NCI-H187 (cell line): ENCODE measurements around the gene ATCAY.
"Not testable (repeated sequence)": the region's sequence is repeated elsewhere in the genome, so short reads cannot be mapped to it uniquely, and the experiment has no call there.

ENCODE experiments used
- DNase-seq, 2 experiments: peaks; one replicate each; lab custom pipeline; 2025; lab: John Stamatoyannopoulos, UW

ATCAY gene

DNA sequence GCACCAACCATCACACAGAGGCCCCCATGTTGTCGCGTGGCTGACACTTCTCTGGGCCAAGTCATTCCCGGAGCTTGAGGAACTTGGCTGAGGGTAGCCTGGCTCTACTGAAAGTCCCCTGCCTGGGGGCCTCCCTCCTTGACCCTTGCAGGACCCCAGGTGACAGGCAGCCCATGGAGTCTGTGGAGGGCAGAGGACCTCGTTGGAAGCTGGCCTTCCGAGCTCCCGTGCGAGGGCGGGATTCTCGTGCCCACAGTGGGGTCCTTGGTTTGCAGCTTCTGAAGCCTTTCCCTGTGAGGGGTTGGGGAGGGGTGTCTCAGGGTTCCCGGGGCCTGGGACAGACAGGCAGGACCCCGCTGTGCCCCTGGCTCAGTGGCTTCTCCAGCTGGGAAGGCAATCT, 68.8 kb downstream of the ATCAY start:
- DNase-seq = no peak

DNA sequence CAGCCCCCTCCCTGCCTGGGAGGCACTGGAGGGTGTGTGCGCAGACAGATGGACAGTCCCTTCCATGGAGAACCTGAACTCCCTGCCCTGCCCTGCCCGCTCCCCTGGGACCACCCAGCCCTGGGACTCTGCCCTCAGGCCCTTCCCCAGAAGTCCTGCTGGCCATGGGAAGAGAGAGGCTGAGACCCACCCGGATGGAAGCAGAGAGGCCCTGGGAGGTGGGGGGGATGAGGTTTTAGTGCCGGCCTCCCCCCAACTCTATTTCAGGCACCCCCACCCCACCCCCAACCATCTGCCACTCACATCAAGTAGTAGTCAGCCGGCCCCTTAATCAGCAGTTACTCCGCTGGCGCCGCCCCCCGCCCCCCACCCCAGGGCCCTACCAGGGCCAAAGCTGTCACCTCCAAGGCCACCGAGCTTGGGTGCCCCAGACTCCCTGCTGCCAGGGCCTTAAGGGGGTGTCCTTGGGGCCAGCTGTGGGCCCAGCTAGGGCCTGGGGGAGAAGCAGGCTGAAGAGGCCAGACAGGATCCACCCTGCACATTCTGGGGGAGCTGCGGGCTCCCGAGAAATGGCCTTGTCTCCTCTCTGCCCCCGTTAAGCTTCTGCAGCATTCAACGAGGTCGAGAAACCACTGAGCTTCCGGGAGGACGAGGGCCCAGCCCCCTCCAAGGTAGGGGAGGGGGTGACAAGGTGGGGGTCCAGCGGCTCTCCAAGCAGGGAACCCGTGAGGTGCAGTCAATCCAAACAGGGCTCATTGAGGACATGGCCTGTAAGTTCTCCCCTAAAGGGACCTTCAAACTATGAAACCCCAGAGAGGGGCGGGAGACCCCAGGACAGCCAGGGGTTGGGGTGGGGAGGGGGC, 69.7 kb downstream of the ATCAY start:
- DNase-seq = no peak

DNA sequence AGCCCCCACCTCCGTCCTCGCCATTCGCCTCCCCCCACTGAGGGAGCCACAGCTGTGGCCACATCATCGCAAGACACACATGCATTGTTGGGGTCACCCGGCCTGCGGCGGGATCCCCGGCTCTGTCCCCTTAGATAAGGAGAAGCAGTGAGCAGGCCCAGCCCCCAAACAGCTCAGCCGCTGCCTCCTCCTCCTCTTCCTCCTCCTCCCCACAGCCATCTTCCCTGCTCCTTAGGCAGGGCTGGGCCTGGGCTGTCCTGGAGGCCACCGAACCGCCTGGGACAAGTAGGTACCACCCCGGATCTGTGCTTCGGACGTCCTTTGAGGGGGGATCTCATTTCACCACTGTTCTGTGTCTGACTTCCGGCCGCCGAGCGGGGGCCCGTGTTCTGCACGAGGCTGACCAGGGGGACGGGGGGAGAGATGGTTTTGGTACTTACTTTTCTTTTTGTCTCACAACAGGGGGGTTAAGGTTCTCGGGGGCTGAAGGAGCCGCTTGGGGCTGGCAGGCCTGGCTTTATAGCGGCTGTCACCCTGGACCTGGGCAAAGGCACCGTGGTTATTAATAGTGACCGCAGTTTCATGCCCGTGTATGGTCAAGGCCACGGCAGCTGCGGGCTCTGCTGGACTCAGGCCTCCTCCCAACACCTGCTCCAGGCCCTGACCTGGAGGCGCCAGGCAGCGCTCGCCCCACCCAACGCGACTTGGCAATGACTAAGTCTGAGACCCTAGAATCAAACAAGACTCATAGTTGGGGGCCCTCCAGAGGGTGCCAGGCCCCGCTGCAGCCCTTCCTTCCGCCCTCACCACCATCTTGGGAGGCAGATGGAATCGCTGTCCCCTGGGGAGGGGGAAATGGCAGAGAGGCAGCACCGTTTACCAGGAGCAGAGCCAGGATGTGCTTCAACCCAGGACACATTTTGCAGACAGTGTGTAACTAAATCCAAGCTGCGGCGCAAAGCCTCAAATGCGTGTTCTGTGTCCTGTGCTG, 70.7 kb downstream of the ATCAY start:
- DNase-seq = no peak

DNA sequence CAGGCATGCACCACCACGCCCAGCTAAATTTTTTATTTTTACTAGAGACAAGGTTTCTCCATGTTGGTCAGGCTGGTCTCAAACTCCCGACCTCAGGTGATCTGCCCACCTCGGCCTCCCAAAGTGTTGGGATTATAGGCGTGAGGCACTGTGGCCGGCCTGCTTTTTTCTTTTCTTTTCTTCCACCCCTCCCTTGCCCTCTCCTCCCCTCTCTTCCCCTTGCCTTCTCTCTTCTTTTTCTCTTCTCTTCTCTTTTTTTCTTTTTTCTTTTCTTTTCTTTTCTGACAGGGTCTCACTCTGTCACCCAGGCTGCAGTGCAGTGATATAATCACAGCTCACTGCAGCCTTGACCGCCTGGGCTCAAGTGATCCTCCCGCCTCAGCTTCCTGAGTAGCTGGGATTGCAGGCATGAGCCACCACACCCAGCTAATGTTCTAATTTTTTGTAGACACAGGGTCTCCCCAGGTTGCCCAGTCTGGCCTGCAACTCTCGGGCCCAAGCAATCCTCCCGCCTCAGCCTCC, 72.3 kb downstream of the ATCAY start:
- not testable (repeated sequence) for DNase-seq

DNA sequence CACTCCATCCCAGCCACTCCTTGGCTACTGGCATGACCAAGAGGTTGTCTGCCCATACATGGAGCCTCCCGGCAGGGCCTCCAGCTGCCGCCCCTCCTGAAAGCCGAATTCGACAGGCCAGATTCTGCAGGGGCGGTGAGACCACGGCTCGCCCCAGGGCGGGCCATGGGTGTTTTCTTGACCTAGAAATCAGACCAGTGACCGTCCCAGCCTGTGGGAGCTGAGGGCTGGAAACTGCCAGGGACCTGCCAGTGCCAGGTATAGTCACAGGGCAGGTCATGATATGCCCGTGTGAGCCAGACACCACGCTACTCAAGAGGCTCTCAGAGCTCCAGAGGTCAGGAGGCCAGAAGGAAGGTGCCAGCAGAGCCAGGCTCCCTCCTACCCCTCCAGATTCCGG, 73.6 kb downstream of the ATCAY start:
- no peak for DNase-seq

DNA sequence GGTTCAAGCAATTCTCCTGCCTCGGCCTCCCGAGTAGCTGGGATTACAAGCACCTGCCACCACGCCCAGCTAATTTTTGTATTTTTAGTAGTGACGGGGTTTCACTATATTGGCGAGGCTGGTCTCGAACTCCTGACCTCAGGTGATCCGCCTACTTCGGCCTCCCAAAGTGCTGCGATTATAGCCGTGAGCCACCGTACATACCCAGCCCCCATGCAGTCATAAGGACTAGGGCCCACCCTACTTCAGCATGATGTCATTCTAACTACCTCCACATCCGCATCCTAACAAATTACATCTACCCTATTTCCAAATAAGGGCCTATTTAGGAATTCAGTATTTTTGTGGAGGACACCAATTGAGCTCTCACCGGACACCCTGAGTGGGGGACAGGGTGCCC, 74.8 kb downstream of the ATCAY start:
- not testable (repeated sequence) for DNase-seq

DNA sequence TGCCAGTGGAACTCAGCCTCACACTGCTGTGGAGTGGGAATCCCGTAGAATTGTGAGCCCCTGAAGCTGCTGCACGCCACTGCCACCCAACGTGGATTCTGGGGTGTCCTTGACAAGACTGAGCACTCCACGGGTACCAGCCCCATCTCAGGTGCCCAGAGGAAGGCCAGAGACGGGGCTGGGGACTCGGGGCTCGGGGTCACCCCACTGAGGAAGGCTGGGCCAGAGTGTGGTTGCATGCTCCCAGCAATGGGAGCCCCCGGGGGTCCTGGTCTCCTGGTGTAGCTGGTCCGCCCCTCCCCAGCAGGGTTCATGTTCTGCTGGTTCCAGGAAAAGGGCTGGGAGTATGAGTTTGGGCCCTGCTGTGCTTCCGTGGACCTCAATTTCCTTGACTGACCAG, 75.2 kb downstream of the ATCAY start:
- DNase-seq = no peak

DNA sequence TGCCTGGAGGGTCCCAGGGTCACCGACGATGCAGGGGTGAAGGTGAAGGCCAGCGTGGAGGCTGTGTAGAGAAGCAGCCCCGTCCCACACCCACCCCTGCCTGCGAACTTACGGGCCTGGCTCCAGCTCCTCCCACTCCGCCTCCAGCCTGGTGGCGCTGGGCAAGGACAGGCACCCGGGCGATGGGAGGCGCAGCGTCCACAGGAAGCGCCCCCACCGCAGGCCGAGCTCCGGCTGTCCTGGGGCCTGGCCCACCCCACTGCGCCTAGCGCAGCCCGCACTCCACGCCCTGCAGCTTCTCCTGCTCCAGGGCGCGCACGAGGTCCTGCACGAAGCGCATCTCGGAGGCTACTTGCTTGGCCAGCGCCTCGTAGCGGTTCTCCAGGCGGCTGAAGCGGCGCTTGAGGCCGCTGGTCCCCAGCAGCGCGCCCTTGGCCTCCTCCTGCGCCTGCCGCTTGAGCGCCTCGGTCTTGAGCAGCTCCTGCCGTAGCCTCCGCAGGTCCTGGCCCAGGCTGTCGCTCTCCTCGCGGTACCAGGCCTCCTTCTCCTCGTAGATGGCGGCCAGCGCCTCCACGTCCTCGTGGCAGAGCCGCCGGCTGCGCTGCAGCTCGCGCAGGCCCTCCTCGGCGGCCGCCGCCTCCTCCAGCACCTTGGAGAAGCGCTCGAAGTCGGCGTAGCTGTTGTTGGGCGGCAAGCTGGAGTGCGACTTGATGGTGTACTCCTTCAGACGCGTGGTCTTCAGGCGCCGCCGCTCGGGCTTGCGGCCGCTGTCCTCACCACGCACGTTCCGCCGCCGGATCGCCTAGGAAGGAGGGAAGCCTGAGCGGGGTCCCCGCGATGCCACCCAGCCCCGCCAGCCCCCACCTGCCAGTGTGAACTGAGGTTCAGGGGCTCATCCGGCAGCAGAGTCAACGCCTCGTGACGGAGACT, 78.6 kb downstream of the ATCAY start:
- DNase-seq = no peak

DNA sequence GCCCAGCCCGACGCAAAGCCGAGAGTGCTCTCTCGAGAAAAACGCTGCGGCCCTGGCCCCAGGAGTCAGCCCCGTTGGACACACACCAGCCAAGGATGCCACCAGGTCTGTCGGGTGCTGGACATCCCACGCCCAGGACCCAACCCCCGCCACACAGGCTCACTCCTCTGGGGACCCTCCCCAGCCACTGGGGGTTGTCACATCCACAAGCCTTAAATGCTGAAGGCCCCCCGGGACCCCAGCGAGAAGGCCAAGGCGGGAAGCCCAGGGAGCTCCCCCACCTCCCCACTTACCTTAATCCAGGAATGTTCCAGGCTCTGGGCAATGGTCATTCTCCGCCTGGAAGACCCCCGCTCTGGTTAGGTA, 79.3 kb downstream of the ATCAY start:
- DNase-seq = no peak

DNA sequence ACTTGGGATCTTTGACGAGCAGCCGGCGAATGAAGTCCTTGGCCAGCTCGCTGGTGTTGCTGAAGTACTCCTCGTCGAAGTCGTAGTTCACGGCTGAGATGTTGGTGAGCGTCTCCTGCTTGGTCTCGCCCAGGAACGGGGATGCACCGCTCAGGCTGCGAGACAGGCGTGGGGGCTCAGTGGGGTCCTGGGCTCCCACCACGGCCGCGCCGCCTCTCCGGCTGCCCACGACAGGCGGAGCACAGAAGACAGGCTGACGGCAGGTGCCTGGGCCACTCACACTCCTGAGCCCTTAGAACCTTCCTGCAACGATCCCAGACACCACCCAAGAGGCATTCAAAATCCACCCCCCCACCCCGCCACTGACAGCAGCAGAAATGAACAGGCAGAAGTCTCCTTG, 80.5 kb downstream of the ATCAY start:
- DNase-seq = no peak

DNA sequence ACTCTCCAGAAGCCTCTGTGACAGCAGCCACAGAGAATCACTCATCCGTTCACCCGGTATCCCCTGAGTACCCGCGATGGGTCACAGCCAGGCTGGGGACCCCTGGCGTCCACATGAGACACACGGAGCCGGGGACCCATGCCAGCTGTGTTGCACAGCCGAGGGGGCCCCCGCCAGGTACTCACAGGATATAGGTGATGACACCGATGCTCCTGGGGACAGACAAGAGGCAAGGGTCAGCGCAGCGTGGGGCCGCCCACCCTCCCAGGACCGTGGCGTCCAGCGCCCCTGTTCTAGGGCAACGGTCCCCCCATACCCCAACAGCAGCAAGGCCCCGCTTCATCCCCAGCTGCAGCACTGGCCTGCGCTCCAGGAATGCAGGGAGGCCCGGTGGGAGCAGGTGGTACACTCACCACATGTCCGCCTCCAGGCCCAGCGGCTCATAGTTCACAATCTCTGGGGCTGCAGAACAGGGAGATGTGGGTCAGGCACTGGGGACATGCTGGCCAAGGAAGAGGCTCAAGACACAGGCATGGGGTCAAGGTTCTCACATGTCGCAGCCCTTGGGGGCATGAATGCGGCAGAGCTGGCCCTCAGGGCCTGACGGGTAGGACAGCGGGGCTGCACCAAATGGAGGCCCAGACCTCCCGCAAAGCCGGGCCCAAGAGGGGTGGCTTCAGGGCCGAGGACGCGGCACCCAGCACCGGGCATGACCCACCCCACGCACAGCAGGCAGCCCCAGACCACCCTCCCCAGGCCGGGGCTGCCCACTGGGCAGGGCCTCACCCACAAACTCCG, 83.2 kb downstream of the ATCAY start:
- no peak for DNase-seq

DNA sequence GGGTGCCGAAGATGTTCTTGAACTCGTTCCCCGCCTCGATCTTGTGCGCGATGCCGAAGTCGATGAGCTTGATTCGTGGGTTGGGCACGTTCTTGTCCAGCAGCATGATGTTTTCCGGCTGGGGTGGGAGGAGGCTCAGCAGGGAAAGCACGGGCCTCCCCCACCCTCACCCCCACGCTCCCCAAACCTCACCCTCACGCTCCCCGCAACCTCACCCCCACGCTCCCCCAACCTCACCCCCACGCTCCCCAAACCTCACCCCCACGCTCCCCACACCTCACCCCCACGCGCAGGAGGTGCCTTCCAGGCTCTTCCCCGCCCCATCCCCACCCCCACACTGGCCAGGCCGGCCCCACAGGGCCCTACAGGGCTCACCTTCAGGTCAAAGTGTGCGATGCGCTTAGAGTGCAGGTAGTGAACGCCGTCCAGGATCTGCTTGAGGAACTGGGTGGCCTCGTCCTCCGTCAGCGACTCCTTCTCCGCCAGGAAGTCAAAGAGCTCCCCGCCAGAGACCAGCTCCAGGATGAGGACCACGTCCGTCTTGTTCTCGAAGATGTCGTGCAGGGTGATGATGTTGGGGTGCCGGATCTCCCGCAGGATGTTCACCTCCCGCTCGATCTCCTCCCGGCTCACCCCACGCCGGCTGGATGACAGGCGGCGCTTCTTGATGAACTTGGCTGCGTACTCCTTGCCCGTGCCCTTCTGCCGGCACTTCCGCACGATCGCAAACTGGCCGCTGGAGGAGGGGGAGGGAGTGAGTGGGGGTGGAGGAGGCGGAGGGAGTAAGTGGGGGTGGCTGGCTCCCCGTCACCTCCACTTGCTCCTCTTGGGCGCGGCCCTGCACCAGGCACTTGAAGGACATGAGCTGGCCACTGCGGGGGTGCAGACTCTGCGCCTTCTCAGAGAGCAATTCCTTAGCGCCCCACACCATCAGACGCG, 84.0 kb downstream of the ATCAY start:
- DNase-seq = no peak

DNA sequence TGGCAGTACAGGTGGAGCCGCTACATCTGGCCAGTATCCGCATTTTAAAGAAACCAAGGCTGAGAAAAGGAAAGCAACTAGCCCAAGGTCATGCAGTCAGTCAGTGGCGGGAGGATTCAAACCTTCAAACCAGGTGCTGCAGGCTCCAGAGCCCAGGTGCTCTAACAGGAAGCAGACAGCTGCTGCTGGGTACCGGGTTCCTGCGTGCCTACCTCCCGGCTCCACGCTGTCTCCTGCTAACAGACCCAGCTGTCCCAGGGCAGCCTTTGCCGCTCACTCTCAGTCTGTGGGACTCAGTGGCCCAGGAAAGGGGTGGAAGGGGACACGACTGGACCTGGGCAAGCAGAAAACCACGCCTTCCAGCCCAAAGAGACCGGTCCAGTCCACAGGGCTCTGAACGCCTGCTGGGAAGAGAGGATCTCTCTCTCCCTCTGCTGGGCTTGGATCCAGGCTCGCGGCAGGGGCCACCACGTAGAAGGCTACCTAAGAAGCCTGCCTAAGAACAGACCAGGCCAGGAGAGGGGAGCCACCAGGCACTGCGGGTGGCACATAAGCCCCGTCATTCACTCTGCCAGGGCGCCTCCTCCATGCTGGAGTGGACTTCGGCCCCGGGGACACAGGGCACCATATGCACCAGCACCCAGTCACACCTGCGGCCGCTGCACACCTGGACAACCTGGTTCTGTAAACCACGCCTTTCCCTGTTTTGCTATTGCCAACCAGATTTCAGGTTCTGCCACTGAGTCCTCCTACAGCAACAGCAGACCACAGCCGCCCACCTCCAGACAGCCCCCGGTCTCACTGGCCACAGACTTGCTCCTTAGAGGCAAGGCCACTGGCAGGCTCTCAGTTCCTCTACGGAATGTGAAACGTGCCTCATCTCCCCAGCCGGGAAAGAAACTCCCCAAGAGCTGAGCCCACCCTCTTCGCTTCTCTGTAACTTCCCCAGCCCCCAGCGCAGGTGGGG, 85.8 kb downstream of the ATCAY start:
- no peak for DNase-seq

DNA sequence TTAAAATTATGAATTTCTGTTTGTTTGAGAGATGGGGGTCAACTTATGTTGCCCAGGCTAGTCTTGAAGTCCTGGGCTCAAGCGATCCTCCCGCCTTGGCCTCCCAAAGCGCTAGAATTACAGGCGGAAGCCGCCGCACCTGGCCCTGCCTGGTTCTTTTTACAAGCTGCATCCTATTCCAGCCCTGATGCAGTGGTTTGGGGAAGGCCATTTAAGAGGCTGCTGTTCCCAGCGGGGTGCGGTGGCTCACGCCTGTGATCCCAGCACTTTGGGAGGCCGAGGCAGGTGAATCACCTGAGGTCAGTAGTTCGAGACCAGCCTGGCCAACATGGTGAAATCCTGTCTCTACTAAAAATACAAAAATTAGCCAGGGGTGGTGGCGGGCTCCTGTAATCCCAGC, 87.5 kb downstream of the ATCAY start:
- not testable (repeated sequence) for DNase-seq

DNA sequence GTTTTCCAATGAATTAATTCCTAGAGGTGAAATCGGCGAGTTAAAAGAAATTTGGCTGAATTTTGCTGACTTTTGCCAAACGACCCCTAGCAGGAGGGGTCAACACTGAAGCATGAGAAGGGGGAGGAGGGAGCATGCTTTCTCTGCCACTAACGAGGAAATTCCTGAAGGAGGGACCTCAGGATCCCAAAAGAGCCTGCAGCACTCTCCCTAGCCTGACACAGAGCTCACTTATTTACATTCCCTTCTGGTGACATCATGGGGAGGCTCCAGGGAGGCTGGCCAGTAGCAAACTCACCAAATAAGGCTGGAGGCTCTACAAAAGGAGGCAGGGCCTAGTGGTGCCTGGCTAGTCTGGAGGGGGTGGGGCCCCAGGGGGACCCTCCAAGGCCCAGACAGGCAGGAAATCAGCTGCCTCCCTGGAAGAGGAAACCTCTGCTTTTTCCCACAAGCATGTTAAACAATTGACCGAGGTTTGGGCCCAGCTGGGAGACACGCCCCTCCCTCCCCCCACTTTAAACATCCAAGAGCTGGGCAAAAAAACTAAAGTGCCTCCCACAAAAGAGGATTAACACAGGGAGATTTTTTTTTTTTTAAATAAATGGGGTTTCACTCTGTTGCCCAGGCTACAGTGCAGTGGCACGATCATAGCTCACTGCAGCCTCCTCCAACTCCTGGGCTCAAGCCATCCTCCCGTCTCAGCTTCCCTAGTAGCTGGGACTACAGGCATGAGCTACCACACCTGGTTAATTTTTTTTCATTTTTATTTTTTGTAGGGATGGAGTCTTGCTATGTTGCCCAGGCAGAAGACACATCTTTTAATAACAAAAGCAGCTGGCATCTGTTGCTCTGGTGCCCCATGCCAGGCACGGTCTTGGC, 88.3 kb downstream of the ATCAY start:
- DNase-seq = no peak

DNA sequence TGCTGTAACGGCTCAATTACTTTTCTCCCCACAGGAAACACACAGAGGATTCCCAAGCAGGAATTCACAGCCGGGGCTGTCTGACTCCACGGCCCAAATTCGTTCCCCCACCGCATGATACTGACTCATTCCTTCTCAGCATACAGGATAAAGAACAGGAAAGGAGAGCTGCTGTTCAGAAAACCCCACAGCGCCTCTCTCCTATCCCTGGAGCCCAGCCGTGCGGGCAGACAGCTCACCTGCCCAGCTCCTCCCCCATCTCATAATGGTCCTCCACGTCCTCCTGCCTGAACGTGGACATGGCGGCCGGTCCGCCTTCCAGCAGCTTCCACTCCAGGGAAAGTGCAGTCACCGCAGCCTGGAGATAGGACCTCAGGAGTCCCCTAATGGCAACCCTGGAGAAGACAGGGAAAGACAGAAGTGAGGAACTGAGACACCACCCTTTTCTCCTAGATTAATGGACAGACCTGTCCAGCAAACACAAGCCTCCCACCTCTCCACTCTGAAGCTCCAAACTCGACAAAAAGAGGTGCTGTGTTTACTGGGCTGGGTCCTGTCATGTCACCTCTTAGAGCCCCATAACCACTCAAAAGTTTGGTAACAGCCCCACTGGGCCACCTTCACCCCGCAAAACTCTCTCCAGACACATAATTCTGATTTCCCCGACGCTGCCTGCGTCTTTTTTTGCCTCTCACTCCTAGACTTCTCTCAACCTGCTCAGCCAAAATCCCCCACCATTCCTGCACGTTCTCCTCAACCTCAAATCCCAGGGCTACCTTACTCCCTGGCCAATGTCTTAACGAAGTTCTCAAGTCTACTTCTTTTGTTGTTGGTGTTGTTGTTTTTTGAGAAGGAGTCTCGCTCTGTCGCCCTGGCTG, 89.2 kb downstream of the ATCAY start:
- no peak for DNase-seq
